ENCODE results near the gene MYBL2. TPM values are rescaled to one million over a fixed set of nuclear protein-coding genes. Genes with fewer than 3 reads are reported as not detected.

MYBL2 gene
- total RNA-seq, 1 experiment from 2014 or later: 77.7 TPM

- DNase-seq (ENCODE audit: low spot score): no peak
Measured at GRCh38 chr20:43723186-43723585, 56.3 kb downstream of the MYBL2 start.

GRCh38 chr20:43723735-43724134, 56.8 kb downstream of the MYBL2 start:
- DNase-seq (ENCODE audit: low spot score): no peak

GRCh38 chr20:43724383-43724782, 57.5 kb downstream of the MYBL2 start:
- no peak for DNase-seq (ENCODE audit: low spot score)

GRCh38 chr20:43725666-43726065, 58.8 kb downstream of the MYBL2 start:
- no peak for DNase-seq (ENCODE audit: low spot score)

- DNase-seq (ENCODE audit: low spot score): no peak
Measured at GRCh38 chr20:43726333-43726732, 59.4 kb downstream of the MYBL2 start.

- DNase-seq (ENCODE audit: low spot score): peak; percentile 55
Measured at GRCh38 chr20:43726811-43727338, 60.0 kb downstream of the MYBL2 start, which contains the start of gene GTSF1L. Gene GTSF1L, minus strand, starts transcription at chr20:43727002. Its CDS starts 308 bp downstream, at chr20:43726694.

GRCh38 chr20:43727980-43728590, 61.2 kb downstream of the MYBL2 start:
- DNase-seq (ENCODE audit: low spot score): no peak

GRCh38 chr20:43728686-43729255, 61.9 kb downstream of the MYBL2 start:
- DNase-seq (ENCODE audit: low spot score): no peak

- DNase-seq (ENCODE audit: low spot score): peak; percentile 64
Measured at GRCh38 chr20:43731469-43731868, 64.6 kb downstream of the MYBL2 start.

GRCh38 chr20:43731927-43732326, 65.0 kb downstream of the MYBL2 start:
- DNase-seq (ENCODE audit: low spot score): no peak

GRCh38 chr20:43736588-43737158, 69.8 kb downstream of the MYBL2 start:
- DNase-seq (ENCODE audit: low spot score): no peak

- DNase-seq (ENCODE audit: low spot score): no peak
Measured at GRCh38 chr20:43737925-43738324, 71.0 kb downstream of the MYBL2 start.

GRCh38 chr20:43739148-43739749, 72.3 kb downstream of the MYBL2 start:
- no peak for DNase-seq (ENCODE audit: low spot score)

- DNase-seq (ENCODE audit: low spot score): no peak
Measured at GRCh38 chr20:43740642-43741041, 73.7 kb downstream of the MYBL2 start.

GRCh38 chr20:43744151-43744611, 77.3 kb downstream of the MYBL2 start:
- DNase-seq (ENCODE audit: low spot score): peak; percentile 55

GRCh38 chr20:43744966-43745730, 78.2 kb downstream of the MYBL2 start:
- DNase-seq (ENCODE audit: low spot score): no peak

GRCh38 chr20:43746344-43747137, 79.6 kb downstream of the MYBL2 start:
- DNase-seq (ENCODE audit: low spot score): peak; percentile 23

- DNase-seq (ENCODE audit: low spot score): no peak
Measured at GRCh38 chr20:43748274-43748673, 81.4 kb downstream of the MYBL2 start.

- peak; percentile 57 for DNase-seq (ENCODE audit: low spot score)
Measured at GRCh38 chr20:43749734-43750294, 82.9 kb downstream of the MYBL2 start.

GRCh38 chr20:43750774-43751166, 83.9 kb downstream of the MYBL2 start:
- DNase-seq (ENCODE audit: low spot score): no peak

All from A172 (cell line).